Effector CD8-positive, alpha-beta T cell (primary cell): ENCODE measurements around the gene MYH3.
A peak's percentile ranks its signal among the peaks of the same experiment; 100 is the strongest.

Experiments
- DNase-seq: peaks from one replicate; lab custom pipeline; 2025; lab: John Stamatoyannopoulos, UW

MYH3 gene

DNA sequence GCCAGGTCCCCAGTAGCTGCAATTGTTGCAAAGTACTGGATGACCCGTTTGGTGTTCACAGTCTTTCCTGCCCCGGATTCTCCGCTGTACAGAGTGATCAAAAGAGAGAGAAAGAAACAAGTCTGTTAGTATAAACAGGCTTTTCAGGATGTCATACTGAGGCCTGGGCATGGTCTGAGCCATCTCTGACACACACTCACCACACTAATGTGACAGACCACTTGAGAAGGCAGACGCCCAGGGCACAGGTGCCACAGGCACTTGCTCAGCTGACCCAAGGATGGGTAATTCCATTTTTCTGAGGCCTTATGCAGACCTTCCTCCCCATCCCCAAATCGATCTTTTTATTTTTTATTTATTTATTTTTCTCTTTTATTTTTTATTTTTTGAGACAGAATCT, 7.5 kb downstream of the MYH3 start:
- no peak for DNase-seq

DNA sequence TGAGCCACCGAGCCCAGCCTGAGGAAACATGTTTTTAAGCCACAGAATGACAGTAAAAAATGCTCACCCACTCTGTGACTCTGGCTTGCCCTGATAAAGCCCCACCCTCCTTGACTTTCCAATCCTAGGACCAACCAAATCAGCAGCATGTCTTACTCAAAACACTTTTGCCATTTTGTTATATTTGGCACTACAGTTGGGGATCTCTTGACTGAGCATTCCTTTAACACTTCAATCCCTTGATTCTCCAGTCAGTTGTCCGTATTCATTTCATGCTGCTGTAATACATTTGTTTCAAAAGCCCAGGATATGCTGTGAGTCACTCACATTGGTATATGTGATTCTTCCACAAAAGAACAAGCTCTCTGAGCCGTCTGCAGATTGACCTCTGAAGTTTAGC, 8.2 kb downstream of the MYH3 start:
- DNase-seq = no peak

- no peak for DNase-seq
Measured at GRCh38 chr17:10648381-10648780, 8.7 kb downstream of the MYH3 start.

DNA sequence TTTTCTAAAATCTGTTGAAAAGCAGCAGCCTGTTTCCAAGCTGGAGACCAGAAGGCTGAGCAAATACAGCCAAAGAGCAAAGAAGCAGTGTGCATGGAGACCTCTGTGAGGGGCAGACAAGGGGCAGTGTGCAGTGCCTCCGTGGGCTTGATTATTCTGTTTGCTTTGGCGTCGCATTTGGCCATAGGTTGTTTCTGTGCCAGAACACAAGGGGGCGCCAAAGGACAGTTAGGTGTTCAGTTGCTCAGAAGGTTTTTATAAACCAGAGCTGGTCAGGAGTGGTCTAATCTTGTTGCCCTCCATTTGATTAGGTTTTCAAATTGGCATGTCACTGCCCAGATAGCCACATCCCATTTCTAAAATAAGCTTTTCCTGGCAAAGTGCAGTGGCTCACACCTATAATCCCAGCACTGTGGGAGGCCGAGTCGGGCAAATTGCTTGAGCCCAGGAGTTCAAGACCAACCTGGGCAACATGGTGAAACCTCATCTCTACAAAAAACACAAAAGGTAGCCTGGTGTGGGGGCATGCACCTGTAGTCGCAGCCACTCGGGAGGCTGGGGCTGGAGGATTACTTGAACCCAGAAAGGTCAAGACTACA, 10.6 kb downstream of the MYH3 start:
- peak; percentile 61 for DNase-seq

DNA sequence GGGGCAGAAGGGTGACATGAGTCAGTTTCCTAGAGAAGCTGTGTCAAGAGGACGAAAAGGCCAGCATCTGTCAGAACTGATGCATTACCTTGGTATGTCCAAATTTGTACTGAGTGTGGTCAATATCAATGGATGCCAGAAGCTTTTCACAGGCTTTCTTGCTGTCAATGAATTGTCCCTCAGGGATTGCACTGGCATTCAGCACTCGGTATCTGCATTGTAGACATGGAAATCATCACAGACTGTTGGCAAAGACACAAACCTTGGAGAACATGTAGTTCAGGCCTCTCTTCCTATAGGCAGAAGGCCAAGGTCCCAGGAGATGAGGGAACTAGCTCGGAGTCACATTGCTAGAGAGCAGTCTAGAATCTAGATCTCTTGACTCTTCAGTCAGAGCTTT, 16.6 kb downstream of the MYH3 start:
- DNase-seq = no peak

DNA sequence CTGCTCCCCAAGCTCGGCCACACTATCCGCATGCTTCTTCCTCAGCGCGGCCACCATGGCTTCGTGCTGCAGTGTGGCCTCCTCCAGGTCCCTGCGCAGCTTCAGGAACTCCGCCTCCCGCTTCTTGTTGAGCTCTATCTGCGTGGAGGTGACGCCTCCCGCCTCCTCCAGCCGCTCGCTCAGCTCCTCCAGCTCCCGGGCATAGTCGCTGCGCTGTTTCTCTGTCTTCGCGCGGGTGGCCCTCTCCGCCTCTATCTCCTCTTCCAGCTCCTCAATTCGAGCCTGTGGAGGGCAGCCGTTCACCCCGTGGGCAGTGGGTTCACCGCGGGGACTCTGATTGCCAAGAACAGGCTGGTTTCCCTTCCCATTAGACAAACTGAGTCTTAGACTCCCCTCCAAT, 19.0 kb downstream of the MYH3 start:
- DNase-seq = no peak

DNA sequence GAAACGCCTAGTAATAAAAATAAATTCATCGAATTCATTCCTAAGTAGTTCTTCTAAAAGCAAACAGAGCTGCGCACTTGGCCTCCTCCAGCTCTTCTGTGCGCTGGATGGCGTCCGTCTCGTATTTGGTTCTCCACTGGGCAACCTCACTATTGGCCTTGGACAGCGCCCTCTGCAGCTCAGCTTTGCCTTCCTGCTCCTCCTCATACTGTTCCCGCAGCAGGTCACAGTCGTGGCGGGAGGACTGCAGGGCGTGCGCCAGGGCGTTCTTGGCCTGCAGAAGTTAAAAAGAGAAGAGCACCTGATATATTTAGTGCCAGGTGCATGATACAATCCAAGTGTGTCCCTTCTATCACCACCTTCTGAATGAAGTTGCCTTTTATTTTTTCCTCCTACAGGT, 21.8 kb downstream of the MYH3 start:
- DNase-seq = no peak

GRCh38 chr17:10633738-10634379, 23.2 kb downstream of the MYH3 start:
- no peak for DNase-seq

GRCh38 chr17:10631701-10632100, 25.4 kb downstream of the MYH3 start:
- DNase-seq = no peak

- DNase-seq = no peak
Measured at GRCh38 chr17:10631048-10631700, 25.9 kb downstream of the MYH3 start.

DNA sequence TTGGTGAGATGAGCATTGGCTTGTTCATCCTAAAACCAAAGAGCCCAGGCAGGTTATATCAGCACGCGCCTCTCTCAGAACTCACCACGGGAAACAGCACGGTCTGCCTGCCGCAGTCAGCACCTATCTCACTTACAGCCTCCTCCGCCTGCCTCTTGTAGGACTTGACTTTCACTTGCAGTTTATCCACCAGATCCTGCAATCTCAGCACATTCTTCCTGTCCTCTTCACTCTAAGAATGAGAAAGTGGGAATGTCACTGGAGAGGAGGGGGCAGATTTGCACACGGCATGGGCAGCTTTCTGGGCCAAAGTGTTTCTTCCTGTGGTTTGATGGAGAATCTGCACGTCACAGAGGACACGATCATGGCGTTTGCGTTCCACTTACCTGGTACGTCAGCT, 27.4 kb downstream of the MYH3 start:
- no peak for DNase-seq

GRCh38 chr17:10628756-10629155, 28.4 kb downstream of the MYH3 start:
- DNase-seq = no peak

DNA sequence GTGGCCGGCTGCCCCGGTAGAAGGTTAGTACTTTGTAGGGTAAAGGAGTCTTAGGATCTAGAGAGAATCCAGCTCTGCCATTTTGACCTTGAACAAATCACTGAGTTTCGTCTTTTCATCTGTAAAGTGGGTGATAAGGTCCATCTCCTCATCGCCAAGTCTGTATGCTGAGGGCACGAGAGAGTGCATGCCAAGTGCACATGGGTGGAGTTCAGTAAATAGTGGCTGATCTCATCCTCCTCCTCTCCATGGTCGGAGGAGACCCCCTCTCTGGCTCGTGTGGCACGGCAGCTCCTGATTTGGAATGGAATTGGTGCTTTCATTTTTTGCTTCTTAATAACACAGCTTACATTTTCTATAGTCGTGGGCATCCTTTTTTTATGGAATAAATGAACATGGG, 30.7 kb downstream of the MYH3 start:
- no peak for DNase-seq

GRCh38 chr17:10624969-10625368, 32.1 kb downstream of the MYH3 start:
- no peak for DNase-seq

DNA sequence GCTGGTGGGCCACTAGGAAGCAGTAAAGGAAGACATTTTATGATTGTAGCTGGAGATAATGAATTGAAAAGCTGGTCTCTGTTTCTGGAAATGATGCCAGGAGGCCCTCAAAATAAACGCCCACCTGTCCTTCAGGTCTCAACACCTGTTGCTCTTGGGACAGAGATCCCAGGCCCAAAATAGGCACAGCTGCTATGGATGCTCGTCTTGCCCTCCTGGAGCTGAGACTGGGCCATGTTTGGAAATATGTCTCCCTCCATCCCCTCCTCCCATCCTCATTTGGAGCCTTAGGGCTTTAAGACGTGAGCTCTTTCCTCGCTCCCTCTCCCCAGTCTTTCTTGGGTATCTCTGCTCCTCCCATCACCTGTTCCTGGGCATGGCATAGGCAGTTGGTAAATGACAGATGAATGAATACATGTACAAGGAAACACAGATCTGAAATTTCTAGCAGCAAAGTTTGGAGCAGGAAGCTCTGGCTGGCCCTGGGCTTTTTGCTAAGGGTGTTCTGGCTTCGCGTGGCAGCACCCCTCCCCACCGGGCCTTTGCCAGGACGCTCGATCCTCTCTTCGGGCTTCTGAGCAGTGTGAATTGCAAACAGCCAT, 33.3 kb downstream of the MYH3 start:
- no peak for DNase-seq

- no peak for DNase-seq
Measured at GRCh38 chr17:10622617-10623485, 34.3 kb downstream of the MYH3 start.

DNA sequence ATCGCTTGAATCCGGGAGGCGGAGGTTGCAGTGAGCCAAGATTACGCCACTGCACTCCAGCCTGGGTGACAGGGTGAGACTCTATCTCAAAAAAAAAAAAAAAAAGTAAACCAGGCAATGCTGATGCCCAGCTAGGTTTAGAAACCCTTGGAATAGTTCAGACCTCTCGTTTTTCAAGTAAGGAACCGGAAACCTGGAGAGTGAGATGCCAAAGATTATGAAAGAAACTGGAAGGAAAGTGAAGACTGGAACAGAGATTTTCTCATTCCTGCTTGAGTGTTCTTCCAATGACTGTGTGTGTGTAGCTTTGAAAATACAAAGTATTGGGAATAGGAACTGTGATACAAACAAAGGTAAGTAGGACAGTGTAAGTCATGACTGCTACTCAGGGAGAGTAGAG, 35.7 kb downstream of the MYH3 start:
- DNase-seq = no peak

DNA sequence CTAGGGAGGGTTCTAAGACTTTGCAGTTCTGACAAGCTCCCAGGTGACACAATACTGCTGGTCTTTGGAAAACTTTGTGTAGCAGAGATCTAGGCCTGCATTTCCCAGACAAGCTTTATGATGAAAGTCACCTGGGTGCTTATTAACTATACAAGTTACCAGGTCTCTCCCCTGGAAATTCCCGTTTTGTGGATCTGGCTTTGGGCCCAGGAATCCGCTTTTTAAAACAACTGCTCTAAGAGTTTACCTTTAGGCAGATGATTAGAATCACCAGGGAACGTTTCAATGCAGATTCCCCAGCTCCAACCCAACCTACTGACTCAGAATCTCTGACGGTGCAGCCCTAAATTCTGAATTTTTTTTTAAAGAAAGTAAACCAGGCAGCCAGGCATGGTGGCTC, 36.3 kb downstream of the MYH3 start:
- no peak for DNase-seq

GRCh38 chr17:10618202-10618635, 38.9 kb downstream of the MYH3 start:
- peak; percentile 7 for DNase-seq

GRCh38 chr17:10617120-10617505, 40.0 kb downstream of the MYH3 start:
- no peak for DNase-seq

DNA sequence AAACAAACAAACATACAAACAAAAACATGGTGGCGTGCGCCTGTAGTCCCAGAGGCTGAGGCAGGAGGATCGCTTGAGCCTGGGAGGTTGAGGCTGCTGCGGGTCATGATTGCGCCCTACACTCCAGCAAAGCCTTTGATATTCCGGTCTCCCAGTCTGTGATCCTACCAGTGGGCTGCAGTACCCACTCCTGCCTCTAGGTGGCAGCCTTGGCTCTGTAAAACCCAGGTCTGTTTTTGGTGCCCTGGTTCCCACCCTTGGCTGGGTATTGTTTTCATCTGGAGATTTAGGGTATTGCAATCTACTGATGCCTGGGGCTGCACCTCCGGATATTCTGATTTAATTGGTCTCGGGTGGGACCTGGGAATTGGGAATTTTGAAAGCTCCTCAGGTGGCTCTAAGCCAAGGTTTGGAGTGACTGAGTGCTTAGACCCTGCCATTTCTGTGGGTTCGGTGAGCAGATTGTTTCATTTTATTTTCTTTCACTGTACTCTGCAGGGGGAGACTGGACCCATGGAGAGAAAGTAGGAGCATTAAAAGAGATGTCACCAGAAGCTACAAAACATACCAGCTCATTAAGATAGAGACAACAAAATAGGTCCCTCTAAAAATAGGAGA, 40.5 kb downstream of the MYH3 start:
- DNase-seq = peak; percentile 54
